ENCODE measurements around the gene TGFBR1.

DNA sequence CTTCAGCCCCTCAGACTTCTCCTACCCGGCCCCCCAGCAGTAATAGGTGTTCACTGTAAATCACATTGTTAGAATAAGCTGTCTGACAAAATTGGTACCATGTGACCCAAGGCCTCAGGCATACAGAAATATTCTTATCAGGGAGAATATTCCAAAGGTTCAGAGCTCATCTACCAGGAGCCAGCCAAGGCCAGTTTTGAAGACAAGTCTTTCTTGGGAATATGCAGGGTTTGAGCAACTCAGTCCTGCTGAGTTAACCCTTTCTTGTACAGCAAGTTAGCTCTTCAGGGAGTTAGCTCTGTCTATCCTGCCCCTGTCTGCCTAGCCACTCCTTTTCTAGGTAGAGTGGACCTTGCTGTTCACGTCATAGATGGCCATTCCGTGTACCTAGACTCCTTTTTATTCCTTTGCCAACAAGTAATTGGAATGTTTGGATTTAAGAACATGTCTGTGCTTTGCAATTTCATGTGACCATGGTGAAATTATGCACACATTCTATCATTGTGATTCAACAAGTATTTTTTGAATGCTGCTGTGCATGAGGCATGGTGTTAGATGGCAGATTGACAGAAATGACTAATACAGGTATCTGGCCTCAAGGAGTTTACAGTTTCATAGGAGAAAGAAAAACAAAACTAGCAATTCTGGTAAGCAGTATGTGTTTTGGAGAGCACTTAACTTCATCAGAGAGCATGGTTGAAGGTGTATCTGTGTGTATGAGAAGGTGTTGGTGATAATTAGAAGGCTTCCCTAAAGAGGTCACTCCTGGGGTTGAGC is 22.6 kb downstream of the TGFBR1 start:
- no peak for TF ChIP-seq ZC3H10 (CRISPR knock-in tag; IDR thresholded peaks at IDR 0.05)
- TF ChIP-seq ARNTL (CRISPR knock-in tag; IDR thresholded peaks at IDR 0.05; ENCODE audit: borderline replicate concordance, low read depth): no peak
- no peak for TF ChIP-seq BACH2 (CRISPR knock-in tag; IDR thresholded peaks at IDR 0.05; ENCODE audit: borderline replicate concordance)
- TF ChIP-seq, protein P1, sequence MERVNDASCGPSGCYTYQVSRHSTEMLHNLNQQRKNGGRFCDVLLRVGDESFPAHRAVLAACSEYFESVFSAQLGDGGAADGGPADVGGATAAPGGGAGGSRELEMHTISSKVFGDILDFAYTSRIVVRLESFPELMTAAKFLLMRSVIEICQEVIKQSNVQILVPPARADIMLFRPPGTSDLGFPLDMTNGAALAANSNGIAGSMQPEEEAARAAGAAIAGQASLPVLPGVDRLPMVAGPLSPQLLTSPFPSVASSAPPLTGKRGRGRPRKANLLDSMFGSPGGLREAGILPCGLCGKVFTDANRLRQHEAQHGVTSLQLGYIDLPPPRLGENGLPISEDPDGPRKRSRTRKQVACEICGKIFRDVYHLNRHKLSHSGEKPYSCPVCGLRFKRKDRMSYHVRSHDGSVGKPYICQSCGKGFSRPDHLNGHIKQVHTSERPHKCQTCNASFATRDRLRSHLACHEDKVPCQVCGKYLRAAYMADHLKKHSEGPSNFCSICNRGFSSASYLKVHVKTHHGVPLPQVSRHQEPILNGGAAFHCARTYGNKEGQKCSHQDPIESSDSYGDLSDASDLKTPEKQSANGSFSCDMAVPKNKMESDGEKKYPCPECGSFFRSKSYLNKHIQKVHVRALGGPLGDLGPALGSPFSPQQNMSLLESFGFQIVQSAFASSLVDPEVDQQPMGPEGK (CRISPR knock-in tag; IDR thresholded peaks at IDR 0.05; ENCODE audit: borderline replicate concordance): no peak
- no peak for TF ChIP-seq CSDC2 (CRISPR knock-in tag; IDR thresholded peaks at IDR 0.05)
- TF ChIP-seq, protein P2, sequence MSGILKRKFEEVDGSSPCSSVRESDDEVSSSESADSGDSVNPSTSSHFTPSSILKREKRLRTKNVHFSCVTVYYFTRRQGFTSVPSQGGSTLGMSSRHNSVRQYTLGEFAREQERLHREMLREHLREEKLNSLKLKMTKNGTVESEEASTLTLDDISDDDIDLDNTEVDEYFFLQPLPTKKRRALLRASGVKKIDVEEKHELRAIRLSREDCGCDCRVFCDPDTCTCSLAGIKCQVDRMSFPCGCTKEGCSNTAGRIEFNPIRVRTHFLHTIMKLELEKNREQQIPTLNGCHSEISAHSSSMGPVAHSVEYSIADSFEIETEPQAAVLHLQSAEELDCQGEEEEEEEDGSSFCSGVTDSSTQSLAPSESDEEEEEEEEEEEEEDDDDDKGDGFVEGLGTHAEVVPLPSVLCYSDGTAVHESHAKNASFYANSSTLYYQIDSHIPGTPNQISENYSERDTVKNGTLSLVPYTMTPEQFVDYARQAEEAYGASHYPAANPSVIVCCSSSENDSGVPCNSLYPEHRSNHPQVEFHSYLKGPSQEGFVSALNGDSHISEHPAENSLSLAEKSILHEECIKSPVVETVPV (CRISPR knock-in tag; IDR thresholded peaks at IDR 0.05): no peak
- TF ChIP-seq GLIS3 (CRISPR knock-in tag; IDR thresholded peaks at IDR 0.05): no peak
- TF ChIP-seq ZFP30 (CRISPR knock-in tag; IDR thresholded peaks at IDR 0.05): no peak
- TF ChIP-seq, protein P3, sequence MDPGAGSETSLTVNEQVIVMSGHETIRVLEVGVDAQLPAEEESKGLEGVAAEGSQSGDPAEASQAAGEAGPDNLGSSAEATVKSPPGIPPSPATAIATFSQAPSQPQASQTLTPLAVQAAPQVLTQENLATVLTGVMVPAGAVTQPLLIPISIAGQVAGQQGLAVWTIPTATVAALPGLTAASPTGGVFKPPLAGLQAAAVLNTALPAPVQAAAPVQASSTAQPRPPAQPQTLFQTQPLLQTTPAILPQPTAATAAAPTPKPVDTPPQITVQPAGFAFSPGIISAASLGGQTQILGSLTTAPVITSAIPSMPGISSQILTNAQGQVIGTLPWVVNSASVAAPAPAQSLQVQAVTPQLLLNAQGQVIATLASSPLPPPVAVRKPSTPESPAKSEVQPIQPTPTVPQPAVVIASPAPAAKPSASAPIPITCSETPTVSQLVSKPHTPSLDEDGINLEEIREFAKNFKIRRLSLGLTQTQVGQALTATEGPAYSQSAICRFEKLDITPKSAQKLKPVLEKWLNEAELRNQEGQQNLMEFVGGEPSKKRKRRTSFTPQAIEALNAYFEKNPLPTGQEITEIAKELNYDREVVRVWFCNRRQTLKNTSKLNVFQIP (CRISPR knock-in tag; IDR thresholded peaks at IDR 0.05; ENCODE audit: borderline replicate concordance, low read depth): no peak

Data from SK-N-SH treated with all-trans-retinoic acid at 6 μM for 48 hours (cell line).